ACHN (cell line): Measurements from ENCODE around the gene SLC26A11.
"Not testable (repeated sequence)": the region's sequence is repeated elsewhere in the genome, so short reads cannot be mapped to it uniquely, and the experiment has no call there.

Source experiments
- DNase-seq: peaks from one replicate; pipeline ENCODE4 v3.0.0-alpha.2; 2015
- in situ Hi-C: cut with HindIII; loops from 2 replicates; pipeline ENCODE4 v1.10.0; 2017; ENCODE audit warnings: low sequenced_read_pairs, low pct_ligation_motif_present, low pct_unique_long_range_greater_than_20kb

Gene SLC26A11

GRCh38 chr17:80252871-80253270 lies 32.6 kb downstream of the SLC26A11 start:
- DNase-seq = peak; percentile 78
- in situ Hi-C loops = no loop called here

GRCh38 chr17:80253631-80254395 lies 33.6 kb downstream of the SLC26A11 start:
- peak; percentile 65 for DNase-seq
- in situ Hi-C loops = no loop called here

- peak; percentile 100 for DNase-seq
- in situ Hi-C loops = no loop called here
Observed at GRCh38 chr17:80254396-80255251, 34.4 kb downstream of the SLC26A11 start.

GRCh38 chr17:80256034-80256350 lies 35.8 kb downstream of the SLC26A11 start:
- no peak for DNase-seq
- in situ Hi-C loops = no loop called here

- in situ Hi-C loops = no loop called here
- no peak for DNase-seq
Observed at GRCh38 chr17:80257716-80258213, 37.5 kb downstream of the SLC26A11 start.

GRCh38 chr17:80258296-80258695 lies 38.1 kb downstream of the SLC26A11 start:
- DNase-seq, in situ Hi-C loops: not testable (repeated sequence)

- in situ Hi-C loops = no loop called here
- peak; percentile 24 for DNase-seq
Observed at GRCh38 chr17:80259457-80260068, 39.3 kb downstream of the SLC26A11 start.

GRCh38 chr17:80260069-80260535 lies 39.9 kb downstream of the SLC26A11 start:
- in situ Hi-C loops = no loop called here
- DNase-seq = peak; percentile 86

GRCh38 chr17:80260791-80261158 lies 40.5 kb downstream of the SLC26A11 start, which contains the start of gene RNF213:
Gene RNF213, plus strand, starts transcription at chr17:80260852. Its CDS starts 2,830 bp downstream, at chr17:80263682.
- peak; percentile 40 for DNase-seq
- in situ Hi-C loops = no loop called here

- in situ Hi-C loops = no loop called here
- peak; percentile 59 for DNase-seq
Observed at GRCh38 chr17:80261159-80261894, 41.1 kb downstream of the SLC26A11 start.

GRCh38 chr17:80261895-80262279 lies 41.7 kb downstream of the SLC26A11 start:
- in situ Hi-C loops = no loop called here
- DNase-seq = no peak

- DNase-seq = no peak
- in situ Hi-C loops = no loop called here
Observed at GRCh38 chr17:80262291-80262690, 42.1 kb downstream of the SLC26A11 start.

- no peak for DNase-seq
- in situ Hi-C loops = no loop called here
Observed at GRCh38 chr17:80262775-80263244, 42.6 kb downstream of the SLC26A11 start.

GRCh38 chr17:80263253-80264204 lies 43.3 kb downstream of the SLC26A11 start:
- in situ Hi-C loops = no loop called here

GRCh38 chr17:80264205-80265075 lies 44.2 kb downstream of the SLC26A11 start:
- in situ Hi-C loops = no loop called here
- DNase-seq = no peak

More at GRCh38 chr17:80263253-80264204, 43.3 kb downstream of the SLC26A11 start:
- DNase-seq = peak; percentile 96
